ENCODE results near the gene PAPPA2.

DNA sequence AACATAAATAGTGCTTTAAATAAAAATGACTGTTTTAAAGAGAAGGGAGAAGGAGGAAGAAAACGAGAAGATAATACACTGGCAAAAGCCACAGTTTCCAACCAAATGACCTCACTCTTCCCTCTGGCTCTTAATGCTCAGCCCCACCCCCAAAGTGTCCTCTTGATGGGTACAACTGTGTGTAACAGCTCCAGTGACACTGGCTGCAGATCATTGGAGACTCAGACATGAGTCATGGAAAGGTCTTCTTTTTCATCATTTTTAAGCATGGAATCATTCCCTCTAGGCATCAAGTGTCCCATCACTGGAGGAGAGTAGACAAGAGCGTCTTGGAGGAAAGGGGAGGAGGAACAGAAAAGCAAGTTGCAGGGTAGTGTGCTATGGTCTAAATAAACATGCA, 333.0 kb downstream of the PAPPA2 start:
- TF ChIP-seq, protein P1, sequence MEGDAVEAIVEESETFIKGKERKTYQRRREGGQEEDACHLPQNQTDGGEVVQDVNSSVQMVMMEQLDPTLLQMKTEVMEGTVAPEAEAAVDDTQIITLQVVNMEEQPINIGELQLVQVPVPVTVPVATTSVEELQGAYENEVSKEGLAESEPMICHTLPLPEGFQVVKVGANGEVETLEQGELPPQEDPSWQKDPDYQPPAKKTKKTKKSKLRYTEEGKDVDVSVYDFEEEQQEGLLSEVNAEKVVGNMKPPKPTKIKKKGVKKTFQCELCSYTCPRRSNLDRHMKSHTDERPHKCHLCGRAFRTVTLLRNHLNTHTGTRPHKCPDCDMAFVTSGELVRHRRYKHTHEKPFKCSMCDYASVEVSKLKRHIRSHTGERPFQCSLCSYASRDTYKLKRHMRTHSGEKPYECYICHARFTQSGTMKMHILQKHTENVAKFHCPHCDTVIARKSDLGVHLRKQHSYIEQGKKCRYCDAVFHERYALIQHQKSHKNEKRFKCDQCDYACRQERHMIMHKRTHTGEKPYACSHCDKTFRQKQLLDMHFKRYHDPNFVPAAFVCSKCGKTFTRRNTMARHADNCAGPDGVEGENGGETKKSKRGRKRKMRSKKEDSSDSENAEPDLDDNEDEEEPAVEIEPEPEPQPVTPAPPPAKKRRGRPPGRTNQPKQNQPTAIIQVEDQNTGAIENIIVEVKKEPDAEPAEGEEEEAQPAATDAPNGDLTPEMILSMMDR (conservative IDR thresholded peaks at IDR 0.05; ENCODE audit: low read depth, low read length), result no peak
- no peak for TF ChIP-seq CHD1 (IDR thresholded peaks at IDR 0.05; ENCODE audit: low read depth, low read length)
- TF ChIP-seq, protein P2, sequence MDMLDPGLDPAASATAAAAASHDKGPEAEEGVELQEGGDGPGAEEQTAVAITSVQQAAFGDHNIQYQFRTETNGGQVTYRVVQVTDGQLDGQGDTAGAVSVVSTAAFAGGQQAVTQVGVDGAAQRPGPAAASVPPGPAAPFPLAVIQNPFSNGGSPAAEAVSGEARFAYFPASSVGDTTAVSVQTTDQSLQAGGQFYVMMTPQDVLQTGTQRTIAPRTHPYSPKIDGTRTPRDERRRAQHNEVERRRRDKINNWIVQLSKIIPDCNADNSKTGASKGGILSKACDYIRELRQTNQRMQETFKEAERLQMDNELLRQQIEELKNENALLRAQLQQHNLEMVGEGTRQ (IDR thresholded peaks at IDR 0.05; ENCODE audit: low read depth, low read length), result no peak
- TF ChIP-seq SMC3 (IDR thresholded peaks at IDR 0.05; ENCODE audit: low read depth, low read length), result no peak
